GM21360 (cell line): ENCODE measurements around the gene EDNRB.
"Not testable (repeated sequence)": the region's sequence is repeated elsewhere in the genome, so short reads cannot be mapped to it uniquely, and the experiment has no call there.

Source experiments
- ATAC-seq: cut with Tn5 transposase; IDR thresholded peaks from one replicate; pipeline ENCODE4 v1.9.1; 2021; ENCODE audit warnings: mild to moderate bottlenecking, moderate library complexity; ENCODE audit not compliant: unreplicated experiment

The EDNRB gene

GRCh38 chr13:77848050-77848449 lies 70.6 kb downstream of the EDNRB start:
- ATAC-seq: not testable (repeated sequence)

GRCh38 chr13:77846173-77846572 lies 72.5 kb downstream of the EDNRB start:
- ATAC-seq: peak; percentile 75
